HL-60 (cell line): ENCODE results near the gene VWA7.

Experiments
- GABPA ChIP-seq: IDR thresholded peaks from 2 replicates; pipeline ENCODE4 v1.6.1; 2012; ENCODE audit warnings: low read depth
- POLR2AphosphoS5 ChIP-seq: IDR thresholded peaks from 2 replicates; pipeline ENCODE4 v1.6.1; 2012; ENCODE audit warnings: low read depth
- TF ChIP-seq, protein P1 (sequence below): IDR thresholded peaks from 2 replicates; pipeline ENCODE4 v1.6.1; 2012; ENCODE audit warnings: low read depth; ENCODE audit not compliant: insufficient replicate concordance
- TF ChIP-seq, protein P2 (sequence below): IDR thresholded peaks from one replicate; pipeline ENCODE4 v1.5.1; 2011; ENCODE audit warnings: low read length, control low read depth, inconsistent platforms; ENCODE audit not compliant: insufficient read depth

DNA sequence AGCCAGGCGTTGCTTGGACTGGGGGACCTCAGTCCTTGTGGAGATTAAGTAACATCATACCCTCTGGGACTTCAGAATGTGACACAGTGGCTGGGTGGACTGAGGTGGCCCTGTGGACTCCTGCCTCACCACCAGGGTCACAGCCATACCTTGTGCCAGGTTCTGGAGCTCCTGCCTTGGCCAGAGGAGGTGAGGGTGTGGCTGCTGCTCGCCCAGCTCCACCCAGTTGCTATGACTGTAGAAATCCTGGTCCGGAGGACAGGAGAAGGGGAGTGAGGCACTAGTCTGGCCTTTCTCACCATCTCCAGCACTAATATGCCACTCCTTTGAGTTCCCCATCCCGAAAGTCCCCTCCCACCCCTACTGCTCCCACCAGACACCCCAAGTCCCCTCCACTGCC, 1.9 kb downstream of the VWA7 start:
- no peak for TF ChIP-seq POLR2AphosphoS5
- TF ChIP-seq, protein P1, sequence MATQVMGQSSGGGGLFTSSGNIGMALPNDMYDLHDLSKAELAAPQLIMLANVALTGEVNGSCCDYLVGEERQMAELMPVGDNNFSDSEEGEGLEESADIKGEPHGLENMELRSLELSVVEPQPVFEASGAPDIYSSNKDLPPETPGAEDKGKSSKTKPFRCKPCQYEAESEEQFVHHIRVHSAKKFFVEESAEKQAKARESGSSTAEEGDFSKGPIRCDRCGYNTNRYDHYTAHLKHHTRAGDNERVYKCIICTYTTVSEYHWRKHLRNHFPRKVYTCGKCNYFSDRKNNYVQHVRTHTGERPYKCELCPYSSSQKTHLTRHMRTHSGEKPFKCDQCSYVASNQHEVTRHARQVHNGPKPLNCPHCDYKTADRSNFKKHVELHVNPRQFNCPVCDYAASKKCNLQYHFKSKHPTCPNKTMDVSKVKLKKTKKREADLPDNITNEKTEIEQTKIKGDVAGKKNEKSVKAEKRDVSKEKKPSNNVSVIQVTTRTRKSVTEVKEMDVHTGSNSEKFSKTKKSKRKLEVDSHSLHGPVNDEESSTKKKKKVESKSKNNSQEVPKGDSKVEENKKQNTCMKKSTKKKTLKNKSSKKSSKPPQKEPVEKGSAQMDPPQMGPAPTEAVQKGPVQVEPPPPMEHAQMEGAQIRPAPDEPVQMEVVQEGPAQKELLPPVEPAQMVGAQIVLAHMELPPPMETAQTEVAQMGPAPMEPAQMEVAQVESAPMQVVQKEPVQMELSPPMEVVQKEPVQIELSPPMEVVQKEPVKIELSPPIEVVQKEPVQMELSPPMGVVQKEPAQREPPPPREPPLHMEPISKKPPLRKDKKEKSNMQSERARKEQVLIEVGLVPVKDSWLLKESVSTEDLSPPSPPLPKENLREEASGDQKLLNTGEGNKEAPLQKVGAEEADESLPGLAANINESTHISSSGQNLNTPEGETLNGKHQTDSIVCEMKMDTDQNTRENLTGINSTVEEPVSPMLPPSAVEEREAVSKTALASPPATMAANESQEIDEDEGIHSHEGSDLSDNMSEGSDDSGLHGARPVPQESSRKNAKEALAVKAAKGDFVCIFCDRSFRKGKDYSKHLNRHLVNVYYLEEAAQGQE: no peak
- TF ChIP-seq, protein P2, sequence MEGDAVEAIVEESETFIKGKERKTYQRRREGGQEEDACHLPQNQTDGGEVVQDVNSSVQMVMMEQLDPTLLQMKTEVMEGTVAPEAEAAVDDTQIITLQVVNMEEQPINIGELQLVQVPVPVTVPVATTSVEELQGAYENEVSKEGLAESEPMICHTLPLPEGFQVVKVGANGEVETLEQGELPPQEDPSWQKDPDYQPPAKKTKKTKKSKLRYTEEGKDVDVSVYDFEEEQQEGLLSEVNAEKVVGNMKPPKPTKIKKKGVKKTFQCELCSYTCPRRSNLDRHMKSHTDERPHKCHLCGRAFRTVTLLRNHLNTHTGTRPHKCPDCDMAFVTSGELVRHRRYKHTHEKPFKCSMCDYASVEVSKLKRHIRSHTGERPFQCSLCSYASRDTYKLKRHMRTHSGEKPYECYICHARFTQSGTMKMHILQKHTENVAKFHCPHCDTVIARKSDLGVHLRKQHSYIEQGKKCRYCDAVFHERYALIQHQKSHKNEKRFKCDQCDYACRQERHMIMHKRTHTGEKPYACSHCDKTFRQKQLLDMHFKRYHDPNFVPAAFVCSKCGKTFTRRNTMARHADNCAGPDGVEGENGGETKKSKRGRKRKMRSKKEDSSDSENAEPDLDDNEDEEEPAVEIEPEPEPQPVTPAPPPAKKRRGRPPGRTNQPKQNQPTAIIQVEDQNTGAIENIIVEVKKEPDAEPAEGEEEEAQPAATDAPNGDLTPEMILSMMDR: no peak
- no peak for TF ChIP-seq GABPA
